Measurements from ENCODE around the gene IL13.

The IL13 gene

GRCh38 chr5:132704875-132705274 lies 46.9 kb downstream of the IL13 start:
- no peak for TF ChIP-seq CTCF (IDR thresholded peaks at IDR 0.05; ENCODE audit: low read depth, low read length, missing control alignments)
- peak; percentile 12 for DNase-seq

GRCh38 chr5:132708645-132709044 lies 50.7 kb downstream of the IL13 start:
- no peaks in the 10 kb centered on the region for H3K27me3 ChIP-seq (replicated peaks)
- in situ Hi-C loops (cut with HindIII; ENCODE audit: low pct_ligation_motif_present, low sequenced_read_pairs) = no loop called here
- no peak for TF ChIP-seq CTCF (IDR thresholded peaks at IDR 0.05; ENCODE audit: low read depth, low read length, missing control alignments)
- no peak overlapping the region for H3K4me3 ChIP-seq (ENCODE audit: low read depth, low read length)
- DNase-seq = no peak
- no peak overlapping the region for H3K27ac ChIP-seq
- H3K36me3 ChIP-seq (replicated peaks) = no peaks in the 10 kb centered on the region

More at GRCh38 chr5:132704875-132705274, 46.9 kb downstream of the IL13 start:
- H3K4me3 ChIP-seq (ENCODE audit: low read depth, low read length) = no peak overlapping the region
- in situ Hi-C loops (cut with HindIII; ENCODE audit: low pct_ligation_motif_present, low sequenced_read_pairs) = no loop called here
- H3K27ac ChIP-seq = no peak overlapping the region
- H3K27me3 ChIP-seq (replicated peaks) = no peaks in the 10 kb centered on the region
- H3K36me3 ChIP-seq (replicated peaks) = peaks cover 5% of the 10 kb centered on the region
